Prostate gland (tissue), 2 donors: ENCODE results near the gene TMEM86A. TPM values are rescaled to one million over a fixed set of nuclear protein-coding genes. Genes with fewer than 3 reads are reported as not detected.
"Not testable (repeated sequence)": the region's sequence is repeated elsewhere in the genome, so short reads cannot be mapped to it uniquely, and the experiment has no call there.

Experiments used
- DNase-seq: peaks from one replicate; pipeline ENCODE4 v3.0.0-alpha.2; 2019; ENCODE audit warnings: low spot score
- H3K27ac ChIP-seq, 2 donors: fragments of 200-600 bp; sonication (generic); 2 replicates each; pipeline ENCODE4 v1.5.1; 2017 to 2019
- H3K27me3 ChIP-seq: fragments of 200-600 bp; sonication (generic); replicated peaks from 2 replicates; pipeline ENCODE4 v1.5.1; 2019; ENCODE audit not compliant: insufficient read depth
- H3K36me3 ChIP-seq, 2 donors: fragments of 200-600 bp; sonication (generic); 1 replicate in 1 of 2; 2 replicates in 1 of 2; pipeline versions ENCODE4 v1.5.1 to v1.8.1; 2017 to 2019
- H3K4me1 ChIP-seq: fragments of 200-600 bp; sonication (generic); replicated peaks from 2 replicates; pipeline ENCODE4 v1.5.1; 2019
- H3K4me3 ChIP-seq, 2 donors: fragments of 200-600 bp; sonication (generic); 2 replicates each; pipeline ENCODE4 v1.5.1; 2017 to 2019
- H3K9me3 ChIP-seq: fragments of 200-600 bp; sonication (generic); 2 replicates; pipeline ENCODE4 v1.5.1; 2017
- POLR2A ChIP-seq: fragments of 450-650 bp; IDR thresholded peaks from one replicate; pipeline ENCODE4 v1.6.1; 2016; ENCODE audit warnings: antibody characterized with exemption, mild to moderate bottlenecking
- POLR2AphosphoS5 ChIP-seq: sonication (generic); formaldehyde crosslinking; IDR thresholded peaks from one replicate; pipeline ENCODE4 v1.6.1; 2017; ENCODE audit warnings: antibody characterized with exemption
- WGBS: methylation state at CpG from one replicate; pipeline ENCODE4 v1.1.5; 2018; 5-methylcytosine and 5-hydroxymethylcytosine counted together
- intact Hi-C: fragments of 100-400 bp; cut with DNase I; formaldehyde crosslinking; loops from one replicate; pipeline ENCODE4 v1.14.2; 2022
- total RNA-seq, 2 donors: library from RNA; depleted of rRNA; stranded (reverse); fragments of >200 nt; gene quantifications; one replicate each; pipeline ENCODE4 v1.1.0, GENCODE V29; 2016
- TF ChIP-seq, protein P1 (sequence below), 4 experiments: fragments of 200-600 bp in 2 of 4; fragments of 450-650 bp in 2 of 4; sonication (generic) in 2 of 4; IDR thresholded peaks; 1 replicate in 3 of 4; 2 replicates in 1 of 4; pipeline ENCODE4 v1.5.1; 2016 to 2019; ENCODE audit warnings: antibody characterized with exemption in 4 of 4, mild to moderate bottlenecking in 2 of 4, moderate library complexity in 2 of 4

TMEM86A gene
- total RNA-seq, 2 donors from 2014 or later, result 3.2 to 6.5 TPM

GRCh38 chr11:18668131-18668530 lies 30.4 kb upstream of the TMEM86A start:
- Histone ChIP-seq H3K36me3 (no peaks in the 10 kb centered on the region), H3K4me3 (no peak overlapping the region), H3K27me3 (no peaks in the 10 kb centered on the region), H3K9me3 (no peaks in the 10 kb centered on the region), H3K4me1 (no peaks in the 10 kb centered on the region), H3K27ac (no peak overlapping the region)
- intact Hi-C loops, result no loop called here
- no peak for TF ChIP-seq POLR2A
- TF ChIP-seq, protein P1, sequence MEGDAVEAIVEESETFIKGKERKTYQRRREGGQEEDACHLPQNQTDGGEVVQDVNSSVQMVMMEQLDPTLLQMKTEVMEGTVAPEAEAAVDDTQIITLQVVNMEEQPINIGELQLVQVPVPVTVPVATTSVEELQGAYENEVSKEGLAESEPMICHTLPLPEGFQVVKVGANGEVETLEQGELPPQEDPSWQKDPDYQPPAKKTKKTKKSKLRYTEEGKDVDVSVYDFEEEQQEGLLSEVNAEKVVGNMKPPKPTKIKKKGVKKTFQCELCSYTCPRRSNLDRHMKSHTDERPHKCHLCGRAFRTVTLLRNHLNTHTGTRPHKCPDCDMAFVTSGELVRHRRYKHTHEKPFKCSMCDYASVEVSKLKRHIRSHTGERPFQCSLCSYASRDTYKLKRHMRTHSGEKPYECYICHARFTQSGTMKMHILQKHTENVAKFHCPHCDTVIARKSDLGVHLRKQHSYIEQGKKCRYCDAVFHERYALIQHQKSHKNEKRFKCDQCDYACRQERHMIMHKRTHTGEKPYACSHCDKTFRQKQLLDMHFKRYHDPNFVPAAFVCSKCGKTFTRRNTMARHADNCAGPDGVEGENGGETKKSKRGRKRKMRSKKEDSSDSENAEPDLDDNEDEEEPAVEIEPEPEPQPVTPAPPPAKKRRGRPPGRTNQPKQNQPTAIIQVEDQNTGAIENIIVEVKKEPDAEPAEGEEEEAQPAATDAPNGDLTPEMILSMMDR (IDR thresholded peaks at IDR 0.05), result no peak
- no peak for TF ChIP-seq POLR2AphosphoS5
- DNase-seq, result no peak
- WGBS, result 86% methylated on average over 4 of the region's 4 CpGs

GRCh38 chr11:18669219-18669596 lies 29.4 kb upstream of the TMEM86A start:
- Histone ChIP-seq H3K9me3 (no peaks in the 10 kb centered on the region), H3K36me3 (no peaks in the 10 kb centered on the region), H3K27me3 (no peaks in the 10 kb centered on the region), H3K4me1 (no peaks in the 10 kb centered on the region), H3K4me3 (no peak overlapping the region), H3K27ac (no peak overlapping the region)
- no peak for DNase-seq
- intact Hi-C loops, result no loop called here
- 6% methylated on average over 2 of the region's 2 CpGs for WGBS
- TF ChIP-seq POLR2A, result no peak
- TF ChIP-seq, protein P1 (IDR thresholded peaks at IDR 0.05), result no peak
- TF ChIP-seq POLR2AphosphoS5, result no peak

GRCh38 chr11:18669711-18670110 lies 28.9 kb upstream of the TMEM86A start:
- Histone ChIP-seq H3K36me3 (no peaks in the 10 kb centered on the region), H3K27ac (no peak overlapping the region), H3K4me3 (no peak overlapping the region), H3K27me3 (no peaks in the 10 kb centered on the region), H3K9me3 (no peaks in the 10 kb centered on the region), H3K4me1 (no peaks in the 10 kb centered on the region)
- intact Hi-C loops, result no loop called here
- WGBS, result 84% methylated on average over 4 of the region's 4 CpGs
- TF ChIP-seq POLR2A (no peak), POLR2AphosphoS5 (no peak)
- TF ChIP-seq, protein P1 (IDR thresholded peaks at IDR 0.05), result no peak
- no peak for DNase-seq

- H3K27me3 ChIP-seq, result no peaks in the 10 kb centered on the region
- H3K4me1 ChIP-seq, result no peaks in the 10 kb centered on the region
- H3K36me3 ChIP-seq, result no peaks in the 10 kb centered on the region
- H3K9me3 ChIP-seq, result no peaks in the 10 kb centered on the region
- DNase-seq, result no peak
- H3K27ac ChIP-seq, result no peak overlapping the region
- TF ChIP-seq, protein P1 (IDR thresholded peaks at IDR 0.05), result no peak
- TF ChIP-seq POLR2AphosphoS5 (no peak), POLR2A (no peak)
- intact Hi-C loops, result no loop called here
- no peak overlapping the region for H3K4me3 ChIP-seq
- 86% methylated on average over 2 of the region's 2 CpGs for WGBS
Measured at GRCh38 chr11:18671246-18671645, 27.3 kb upstream of the TMEM86A start.

- H3K4me3 ChIP-seq, H3K4me1 ChIP-seq, H3K27ac ChIP-seq, H3K36me3 ChIP-seq, intact Hi-C loops, H3K27me3 ChIP-seq, DNase-seq, H3K9me3 ChIP-seq: not testable (repeated sequence)
- 86% methylated on average over 7 of the region's 7 CpGs for WGBS
Measured at GRCh38 chr11:18672209-18672608, 26.4 kb upstream of the TMEM86A start.
